GM23338 (cell line): Measurements from ENCODE around the gene SNU13. TPM values are rescaled to one million over a fixed set of nuclear protein-coding genes. Genes with fewer than 3 reads are reported as not detected.

Source experiments
- ATAC-seq: fragments of 200-7000 bp; cut with Tn5 transposase; 3 replicates; pipeline ENCODE4 v1.9.1; 2020
- DNase-seq: peaks from one replicate; pipeline ENCODE4 v3.0.0-alpha.2; 2015; ENCODE audit warnings: low spot score
- H2AFZ ChIP-seq: fragments of 200-600 bp; sonication (generic); 2 replicates; pipeline ENCODE4 v1.8.0; 2016; ENCODE audit warnings: antibody characterized with exemption, mild to moderate bottlenecking, moderate library complexity
- H3F3A ChIP-seq: fragments of 200-600 bp; sonication (generic); replicated peaks from 2 replicates; pipeline ENCODE4 v1.8.0; 2017; ENCODE audit warnings: antibody characterized with exemption, mixed run types, low read depth
- H3K27ac ChIP-seq: fragments of 200-600 bp; sonication (generic); 2 replicates; pipeline ENCODE4 v1.6.1; 2016; ENCODE audit warnings: low read depth
- H3K27me3 ChIP-seq: fragments of 200-600 bp; sonication (generic); 2 replicates; pipeline ENCODE4 v1.8.0; 2016; ENCODE audit warnings: mild to moderate bottlenecking, mixed run types, moderate library complexity; ENCODE audit not compliant: insufficient read depth
- H3K36me3 ChIP-seq: fragments of 200-600 bp; sonication (generic); 2 replicates; pipeline ENCODE4 v1.8.0; 2016; ENCODE audit warnings: mild to moderate bottlenecking; ENCODE audit not compliant: insufficient read depth
- H3K4me1 ChIP-seq: fragments of 200-600 bp; sonication (generic); 2 replicates; pipeline ENCODE4 v1.8.0; 2016; ENCODE audit warnings: mild to moderate bottlenecking, moderate library complexity; ENCODE audit not compliant: insufficient read depth
- H3K4me2 ChIP-seq: fragments of 200-600 bp; sonication (generic); 2 replicates; pipeline ENCODE4 v1.7.1; 2017; ENCODE audit warnings: mixed run types
- H3K4me3 ChIP-seq: fragments of 200-600 bp; sonication (generic); 2 replicates; pipeline ENCODE4 v1.6.1; 2016; ENCODE audit warnings: mixed run types
- H3K79me2 ChIP-seq: fragments of 200-600 bp; sonication (generic); replicated peaks from 2 replicates; pipeline ENCODE4 v1.8.0; 2017; ENCODE audit warnings: mild to moderate bottlenecking; ENCODE audit not compliant: insufficient read depth
- H3K9me2 ChIP-seq: fragments of 200-600 bp; sonication (generic); 2 replicates; pipeline ENCODE4 v1.8.0; 2017; ENCODE audit not compliant: insufficient read depth
- H4K20me1 ChIP-seq: fragments of 200-600 bp; sonication (generic); replicated peaks from 2 replicates; pipeline ENCODE4 v1.8.0; 2017; ENCODE audit warnings: mild to moderate bottlenecking; ENCODE audit not compliant: insufficient read depth
- H3K27ac Mint-ChIP-seq: 2 replicates; pipeline ENCODE4 v1.8.0; 2020; ENCODE audit warnings: inconsistent platforms, mild to moderate bottlenecking, moderate library complexity, mixed read lengths
- H3K27me3 Mint-ChIP-seq: 3 replicates; pipeline ENCODE4 v1.8.0; 2022; ENCODE audit warnings: low read depth, mild to moderate bottlenecking, moderate library complexity, mixed read lengths, inconsistent platforms; ENCODE audit not compliant: insufficient read depth, poor library complexity
- H3K36me3 Mint-ChIP-seq: 3 replicates; pipeline ENCODE4 v1.8.0; 2021; ENCODE audit warnings: low read depth, mild to moderate bottlenecking, inconsistent platforms, moderate library complexity, mixed read lengths
- H3K4me1 Mint-ChIP-seq: 3 replicates; pipeline ENCODE4 v1.8.0; 2020; ENCODE audit warnings: mild to moderate bottlenecking, inconsistent platforms, mixed read lengths
- H3K4me3 Mint-ChIP-seq: 3 replicates; pipeline ENCODE4 v1.8.0; 2021; ENCODE audit warnings: moderate library complexity, mild to moderate bottlenecking, inconsistent platforms, mixed read lengths
- H3K9me3 Mint-ChIP-seq: 3 replicates; pipeline ENCODE4 v1.8.0; 2020; ENCODE audit warnings: moderate library complexity, mild to moderate bottlenecking, inconsistent platforms, mixed read lengths
- ETS1 ChIP-seq: IDR thresholded peaks from 2 replicates; pipeline ENCODE4 v1.6.1; 2016; ENCODE audit warnings: antibody characterized with exemption
- EZH2 ChIP-seq: fragments of 200-600 bp; sonication (generic); IDR thresholded peaks from one replicate; pipeline ENCODE4 v1.8.0; 2017; ENCODE audit warnings: antibody characterized with exemption, mild to moderate bottlenecking, low read depth; ENCODE audit not compliant: unreplicated experiment
- EZH2phosphoT487 ChIP-seq: fragments of 200-600 bp; sonication (generic); IDR thresholded peaks from one replicate; pipeline ENCODE4 v1.8.1; 2018; ENCODE audit warnings: antibody characterized with exemption; ENCODE audit not compliant: unreplicated experiment
- JUNB ChIP-seq: IDR thresholded peaks from one replicate; pipeline ENCODE4 v1.6.1; 2016; ENCODE audit warnings: antibody characterized with exemption; ENCODE audit not compliant: unreplicated experiment
- NANOG ChIP-seq: IDR thresholded peaks from 2 replicates; pipeline ENCODE4 v1.6.1; 2016; ENCODE audit warnings: antibody characterized with exemption, borderline replicate concordance
- POLR2AphosphoS5 ChIP-seq: IDR thresholded peaks from 2 replicates; pipeline ENCODE4 v1.6.1; 2016; ENCODE audit warnings: antibody characterized with exemption, low read depth
- STAT1 ChIP-seq: IDR thresholded peaks from one replicate; pipeline ENCODE4 v1.6.1; 2016; ENCODE audit warnings: antibody characterized with exemption; ENCODE audit not compliant: unreplicated experiment
- ZNF114 ChIP-seq: fragments of 250-450 bp; sonication (Bioruptor Pico); IDR thresholded peaks from 2 replicates; pipeline ENCODE4 v1.5.0; 2020; ENCODE audit warnings: mild to moderate bottlenecking, moderate library complexity
- ZNF331 ChIP-seq: fragments of 250-450 bp; sonication (Bioruptor Pico); IDR thresholded peaks from 2 replicates; pipeline ENCODE4 v1.5.0; 2020; ENCODE audit warnings: low read depth, mild to moderate bottlenecking, moderate library complexity
- long read RNA-seq: library from polyadenylated mRNA; unstranded; transcript quantifications from one replicate; pipeline ENCODE4 v2.0.0, GENCODE V29; 2020; ENCODE audit not compliant: unreplicated experiment
- polyA plus RNA-seq: library from polyadenylated mRNA; unstranded; fragments of >200 nt; fragmentation: Nextera tagmentation; extraction: Ambion mirVana; gene quantifications from 2 replicates; pipeline ENCODE4 v1.2.1, GENCODE V29; 2016
- total RNA-seq: library from RNA; depleted of rRNA; stranded (reverse); fragments of >200 nt; shearing (Covaris generic); gene quantifications from 2 replicates; pipeline ENCODE4 v1.2.3, GENCODE V29; 2014; rRNA removed
- TF ChIP-seq, protein P1 (sequence below): IDR thresholded peaks from one replicate; pipeline ENCODE4 v1.6.1; 2018; ENCODE audit warnings: antibody characterized with exemption; ENCODE audit not compliant: unreplicated experiment
- TF ChIP-seq, protein P2 (sequence below): fragments of 250-450 bp; sonication (Bioruptor Pico); IDR thresholded peaks from 2 replicates; pipeline ENCODE4 v1.5.0; 2020; ENCODE audit warnings: mild to moderate bottlenecking, moderate library complexity
- TF ChIP-seq, protein P3 (sequence below), 2 experiments: fragments of 200-600 bp in 1 of 2; sonication (generic) in 1 of 2; conservative IDR thresholded peaks; 2 replicates each; pipeline versions ENCODE4 v1.5.1 to v1.6.1; 2016 to 2017; ENCODE audit warnings: antibody characterized with exemption in 2 of 2, low read depth in 2 of 2, mild to moderate bottlenecking in 2 of 2, moderate library complexity in 1 of 2

Gene SNU13
- total RNA-seq (163 and 193 TPM in 2 replicates), polyA plus RNA-seq (464 and 512 TPM in 2 replicates)
- long read RNA-seq, transcript SNU13-201 (3 exons, 877 nt), result minor isoform, 44 of 285 reads
- long read RNA-seq, transcript SNU13-211 (4 exons, 1,036 nt), result minor isoform, 7 of 285 reads
- long read RNA-seq, transcript SNU13-202 (3 exons, 1,503 nt), result major isoform, 207 of 285 reads
- long read RNA-seq, partial matches to known transcripts, result 3 of 285 reads
- long read RNA-seq, other reads (novel, unspliced or antisense), result 23 of 285 reads

DNA sequence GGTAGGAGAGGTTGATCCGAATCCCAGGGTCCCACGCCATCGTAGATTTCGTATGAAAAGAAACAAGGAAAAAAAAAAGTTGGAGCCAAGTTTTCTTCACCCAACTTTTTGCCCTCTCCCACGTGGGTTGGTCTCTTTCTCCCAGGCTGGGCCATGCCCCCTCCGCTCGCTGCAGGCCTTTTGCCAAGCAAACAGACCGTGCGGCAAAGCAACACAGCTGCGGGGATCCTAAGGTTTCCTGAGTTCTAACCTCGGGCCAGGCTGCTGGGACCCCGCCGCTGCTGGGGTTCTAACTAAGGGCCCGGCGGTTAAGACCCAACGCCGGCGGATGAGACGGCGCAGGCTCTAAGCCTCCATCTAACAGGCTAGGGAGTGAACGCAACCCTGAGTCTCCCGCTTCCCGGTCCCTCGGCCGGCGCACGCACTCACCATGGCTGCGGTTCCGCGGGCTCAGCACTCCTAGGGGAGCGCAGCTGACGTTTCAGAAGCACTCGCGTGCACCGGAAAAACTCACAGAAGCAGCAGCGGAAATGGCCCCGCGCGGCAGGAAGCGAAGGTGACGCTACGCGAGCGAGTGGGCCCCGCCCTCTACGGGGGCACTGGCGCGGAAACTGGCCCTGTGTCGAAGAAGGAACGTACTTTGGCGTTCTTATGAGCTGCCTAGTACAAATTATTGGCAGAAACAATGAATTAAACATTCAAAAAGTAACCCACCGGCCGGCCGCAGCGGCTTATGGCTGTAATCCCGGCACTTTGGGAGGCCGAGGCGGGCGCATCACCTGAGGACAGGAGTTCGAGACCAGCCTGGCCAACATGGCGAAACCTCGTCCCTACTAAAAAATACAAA, at the start of gene SNU13:
SNU13 (minus strand) TSS at position 503 of the 847 bp plus-strand sequence; CDS start at position 432, 71 bp downstream.
- Histone ChIP-seq H3K4me3 (peak within 1 kb of the TSS; percentile 93), H3K4me1 (peaks cover 4% of the 10 kb centered on the region; the same call in 1 of the 2 replicates), H3K27ac (peak within 1 kb of the TSS; percentile 89), H3F3A (peaks cover 8% of the 10 kb centered on the region; the same call in 1 of the 2 replicates), H4K20me1 (peaks cover 24% of the 10 kb centered on the region), H3K4me2 (peak within 1 kb of the TSS; percentile 90), H3K36me3 (no peaks in the 10 kb centered on the region), H3K79me2 (peaks cover 49% of the 10 kb centered on the region), H3K9me2 (no peaks in the 10 kb centered on the region), H2AFZ (peak within 1 kb of the TSS; percentile 93), H3K27me3 (no peaks in the 10 kb centered on the region)
- ATAC-seq (peak; percentile 90), DNase-seq (peak; percentile 95)
- peaks cover 3% of the 10 kb centered on the region; the same call in 1 of the 3 replicates for H3K9me3 Mint-ChIP-seq
- H3K4me1 Mint-ChIP-seq, result peaks cover 6% of the 10 kb centered on the region; the same call in 1 of the 3 replicates
- peaks cover 4% of the 10 kb centered on the region; the same call in 2 of the 3 replicates for H3K36me3 Mint-ChIP-seq
- H3K4me3 Mint-ChIP-seq, result peak within 1 kb of the TSS; percentile 93
- peaks cover 7% of the 10 kb centered on the region for H3K27me3 Mint-ChIP-seq
- peak within 1 kb of the TSS; percentile 95 for H3K27ac Mint-ChIP-seq
- TF ChIP-seq ZNF114 (CRISPR knock-in tag), result no peak
- no peak for TF ChIP-seq STAT1
- TF ChIP-seq, protein P1, sequence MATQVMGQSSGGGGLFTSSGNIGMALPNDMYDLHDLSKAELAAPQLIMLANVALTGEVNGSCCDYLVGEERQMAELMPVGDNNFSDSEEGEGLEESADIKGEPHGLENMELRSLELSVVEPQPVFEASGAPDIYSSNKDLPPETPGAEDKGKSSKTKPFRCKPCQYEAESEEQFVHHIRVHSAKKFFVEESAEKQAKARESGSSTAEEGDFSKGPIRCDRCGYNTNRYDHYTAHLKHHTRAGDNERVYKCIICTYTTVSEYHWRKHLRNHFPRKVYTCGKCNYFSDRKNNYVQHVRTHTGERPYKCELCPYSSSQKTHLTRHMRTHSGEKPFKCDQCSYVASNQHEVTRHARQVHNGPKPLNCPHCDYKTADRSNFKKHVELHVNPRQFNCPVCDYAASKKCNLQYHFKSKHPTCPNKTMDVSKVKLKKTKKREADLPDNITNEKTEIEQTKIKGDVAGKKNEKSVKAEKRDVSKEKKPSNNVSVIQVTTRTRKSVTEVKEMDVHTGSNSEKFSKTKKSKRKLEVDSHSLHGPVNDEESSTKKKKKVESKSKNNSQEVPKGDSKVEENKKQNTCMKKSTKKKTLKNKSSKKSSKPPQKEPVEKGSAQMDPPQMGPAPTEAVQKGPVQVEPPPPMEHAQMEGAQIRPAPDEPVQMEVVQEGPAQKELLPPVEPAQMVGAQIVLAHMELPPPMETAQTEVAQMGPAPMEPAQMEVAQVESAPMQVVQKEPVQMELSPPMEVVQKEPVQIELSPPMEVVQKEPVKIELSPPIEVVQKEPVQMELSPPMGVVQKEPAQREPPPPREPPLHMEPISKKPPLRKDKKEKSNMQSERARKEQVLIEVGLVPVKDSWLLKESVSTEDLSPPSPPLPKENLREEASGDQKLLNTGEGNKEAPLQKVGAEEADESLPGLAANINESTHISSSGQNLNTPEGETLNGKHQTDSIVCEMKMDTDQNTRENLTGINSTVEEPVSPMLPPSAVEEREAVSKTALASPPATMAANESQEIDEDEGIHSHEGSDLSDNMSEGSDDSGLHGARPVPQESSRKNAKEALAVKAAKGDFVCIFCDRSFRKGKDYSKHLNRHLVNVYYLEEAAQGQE, result no peak
- TF ChIP-seq, protein P2, sequence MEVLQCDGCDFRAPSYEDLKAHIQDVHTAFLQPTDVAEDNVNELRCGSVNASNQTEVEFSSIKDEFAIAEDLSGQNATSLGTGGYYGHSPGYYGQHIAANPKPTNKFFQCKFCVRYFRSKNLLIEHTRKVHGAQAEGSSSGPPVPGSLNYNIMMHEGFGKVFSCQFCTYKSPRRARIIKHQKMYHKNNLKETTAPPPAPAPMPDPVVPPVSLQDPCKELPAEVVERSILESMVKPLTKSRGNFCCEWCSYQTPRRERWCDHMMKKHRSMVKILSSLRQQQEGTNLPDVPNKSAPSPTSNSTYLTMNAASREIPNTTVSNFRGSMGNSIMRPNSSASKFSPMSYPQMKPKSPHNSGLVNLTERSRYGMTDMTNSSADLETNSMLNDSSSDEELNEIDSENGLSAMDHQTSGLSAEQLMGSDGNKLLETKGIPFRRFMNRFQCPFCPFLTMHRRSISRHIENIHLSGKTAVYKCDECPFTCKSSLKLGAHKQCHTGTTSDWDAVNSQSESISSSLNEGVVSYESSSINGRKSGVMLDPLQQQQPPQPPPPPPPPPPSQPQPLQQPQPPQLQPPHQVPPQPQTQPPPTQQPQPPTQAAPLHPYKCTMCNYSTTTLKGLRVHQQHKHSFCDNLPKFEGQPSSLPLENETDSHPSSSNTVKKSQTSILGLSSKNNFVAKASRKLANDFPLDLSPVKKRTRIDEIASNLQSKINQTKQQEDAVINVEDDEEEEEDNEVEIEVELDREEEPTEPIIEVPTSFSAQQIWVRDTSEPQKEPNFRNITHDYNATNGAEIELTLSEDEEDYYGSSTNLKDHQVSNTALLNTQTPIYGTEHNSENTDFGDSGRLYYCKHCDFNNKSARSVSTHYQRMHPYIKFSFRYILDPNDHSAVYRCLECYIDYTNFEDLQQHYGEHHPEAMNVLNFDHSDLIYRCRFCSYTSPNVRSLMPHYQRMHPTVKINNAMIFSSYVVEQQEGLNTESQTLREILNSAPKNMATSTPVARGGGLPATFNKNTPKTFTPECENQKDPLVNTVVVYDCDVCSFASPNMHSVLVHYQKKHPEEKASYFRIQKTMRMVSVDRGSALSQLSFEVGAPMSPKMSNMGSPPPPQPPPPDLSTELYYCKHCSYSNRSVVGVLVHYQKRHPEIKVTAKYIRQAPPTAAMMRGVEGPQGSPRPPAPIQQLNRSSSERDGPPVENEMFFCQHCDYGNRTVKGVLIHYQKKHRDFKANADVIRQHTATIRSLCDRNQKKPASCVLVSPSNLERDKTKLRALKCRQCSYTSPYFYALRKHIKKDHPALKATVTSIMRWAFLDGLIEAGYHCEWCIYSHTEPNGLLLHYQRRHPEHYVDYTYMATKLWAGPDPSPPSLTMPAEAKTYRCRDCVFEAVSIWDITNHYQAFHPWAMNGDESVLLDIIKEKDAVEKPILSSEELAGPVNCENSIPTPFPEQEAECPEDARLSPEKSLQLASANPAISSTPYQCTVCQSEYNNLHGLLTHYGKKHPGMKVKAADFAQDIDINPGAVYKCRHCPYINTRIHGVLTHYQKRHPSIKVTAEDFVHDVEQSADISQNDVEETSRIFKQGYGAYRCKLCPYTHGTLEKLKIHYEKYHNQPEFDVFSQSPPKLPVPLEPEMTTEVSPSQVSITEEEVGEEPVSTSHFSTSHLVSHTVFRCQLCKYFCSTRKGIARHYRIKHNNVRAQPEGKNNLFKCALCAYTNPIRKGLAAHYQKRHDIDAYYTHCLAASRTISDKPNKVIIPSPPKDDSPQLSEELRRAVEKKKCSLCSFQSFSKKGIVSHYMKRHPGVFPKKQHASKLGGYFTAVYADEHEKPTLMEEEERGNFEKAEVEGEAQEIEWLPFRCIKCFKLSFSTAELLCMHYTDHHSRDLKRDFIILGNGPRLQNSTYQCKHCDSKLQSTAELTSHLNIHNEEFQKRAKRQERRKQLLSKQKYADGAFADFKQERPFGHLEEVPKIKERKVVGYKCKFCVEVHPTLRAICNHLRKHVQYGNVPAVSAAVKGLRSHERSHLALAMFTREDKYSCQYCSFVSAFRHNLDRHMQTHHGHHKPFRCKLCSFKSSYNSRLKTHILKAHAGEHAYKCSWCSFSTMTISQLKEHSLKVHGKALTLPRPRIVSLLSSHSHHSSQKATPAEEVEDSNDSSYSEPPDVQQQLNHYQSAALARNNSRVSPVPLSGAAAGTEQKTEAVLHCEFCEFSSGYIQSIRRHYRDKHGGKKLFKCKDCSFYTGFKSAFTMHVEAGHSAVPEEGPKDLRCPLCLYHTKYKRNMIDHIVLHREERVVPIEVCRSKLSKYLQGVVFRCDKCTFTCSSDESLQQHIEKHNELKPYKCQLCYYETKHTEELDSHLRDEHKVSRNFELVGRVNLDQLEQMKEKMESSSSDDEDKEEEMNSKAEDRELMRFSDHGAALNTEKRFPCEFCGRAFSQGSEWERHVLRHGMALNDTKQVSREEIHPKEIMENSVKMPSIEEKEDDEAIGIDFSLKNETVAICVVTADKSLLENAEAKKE (CRISPR knock-in tag), result no peak
- peak; percentile 87 for TF ChIP-seq POLR2AphosphoS5
- TF ChIP-seq EZH2phosphoT487, result no peak
- TF ChIP-seq, protein P3, sequence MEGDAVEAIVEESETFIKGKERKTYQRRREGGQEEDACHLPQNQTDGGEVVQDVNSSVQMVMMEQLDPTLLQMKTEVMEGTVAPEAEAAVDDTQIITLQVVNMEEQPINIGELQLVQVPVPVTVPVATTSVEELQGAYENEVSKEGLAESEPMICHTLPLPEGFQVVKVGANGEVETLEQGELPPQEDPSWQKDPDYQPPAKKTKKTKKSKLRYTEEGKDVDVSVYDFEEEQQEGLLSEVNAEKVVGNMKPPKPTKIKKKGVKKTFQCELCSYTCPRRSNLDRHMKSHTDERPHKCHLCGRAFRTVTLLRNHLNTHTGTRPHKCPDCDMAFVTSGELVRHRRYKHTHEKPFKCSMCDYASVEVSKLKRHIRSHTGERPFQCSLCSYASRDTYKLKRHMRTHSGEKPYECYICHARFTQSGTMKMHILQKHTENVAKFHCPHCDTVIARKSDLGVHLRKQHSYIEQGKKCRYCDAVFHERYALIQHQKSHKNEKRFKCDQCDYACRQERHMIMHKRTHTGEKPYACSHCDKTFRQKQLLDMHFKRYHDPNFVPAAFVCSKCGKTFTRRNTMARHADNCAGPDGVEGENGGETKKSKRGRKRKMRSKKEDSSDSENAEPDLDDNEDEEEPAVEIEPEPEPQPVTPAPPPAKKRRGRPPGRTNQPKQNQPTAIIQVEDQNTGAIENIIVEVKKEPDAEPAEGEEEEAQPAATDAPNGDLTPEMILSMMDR (conservative IDR thresholded peaks at IDR 0.05; ENCODE audit: low read depth in 2 of 2), result 0 out of 4 replicates have a peak, but pooled peaks of 1 of the 2 experiments have one; percentile 1
- TF ChIP-seq ETS1, result peak; percentile 72
- no peak for TF ChIP-seq ZNF331 (CRISPR knock-in tag)
- TF ChIP-seq NANOG, result no peak
- TF ChIP-seq EZH2, result no peak
- no peak for TF ChIP-seq JUNB
